Fibroblast of the aortic adventitia (primary cell): ENCODE results near the gene ZNF564. TPM values are rescaled to one million over a fixed set of nuclear protein-coding genes. Genes with fewer than 3 reads are reported as not detected.
"Not testable (repeated sequence)": the region's sequence is repeated elsewhere in the genome, so short reads cannot be mapped to it uniquely, and the experiment has no call there.

Experiments
- DNase-seq: peaks from one replicate; pipeline ENCODE4 v3.0.0-alpha.2; 2010; ENCODE audit warnings: low read depth
- H3K4me3 ChIP-seq: 2 replicates; pipeline ENCODE4 v1.5.1; 2011; ENCODE audit warnings: low read depth, mild to moderate bottlenecking, control low read depth, low read length, moderate library complexity
- total RNA-seq: library from RNA; depleted of rRNA; stranded (reverse); fragments of >200 nt; gene quantifications from 2 replicates; pipeline ENCODE4 v1.2.3, GENCODE V29; 2012; ENCODE audit warnings: low replicate concordance
- TF ChIP-seq, protein P1 (sequence below): IDR thresholded peaks from 2 replicates; pipeline ENCODE4 v1.5.1; 2011; ENCODE audit warnings: mild to moderate bottlenecking, low read length, control low read depth, inconsistent platforms; ENCODE audit not compliant: insufficient read depth

The ZNF564 gene
- total RNA-seq, 1 donor: 7.0 TPM

GRCh38 chr19:12578641-12579040 lies 27.4 kb upstream of the ZNF564 start:
- no peak overlapping the region for H3K4me3 ChIP-seq
- DNase-seq: no peak
- TF ChIP-seq, protein P1, sequence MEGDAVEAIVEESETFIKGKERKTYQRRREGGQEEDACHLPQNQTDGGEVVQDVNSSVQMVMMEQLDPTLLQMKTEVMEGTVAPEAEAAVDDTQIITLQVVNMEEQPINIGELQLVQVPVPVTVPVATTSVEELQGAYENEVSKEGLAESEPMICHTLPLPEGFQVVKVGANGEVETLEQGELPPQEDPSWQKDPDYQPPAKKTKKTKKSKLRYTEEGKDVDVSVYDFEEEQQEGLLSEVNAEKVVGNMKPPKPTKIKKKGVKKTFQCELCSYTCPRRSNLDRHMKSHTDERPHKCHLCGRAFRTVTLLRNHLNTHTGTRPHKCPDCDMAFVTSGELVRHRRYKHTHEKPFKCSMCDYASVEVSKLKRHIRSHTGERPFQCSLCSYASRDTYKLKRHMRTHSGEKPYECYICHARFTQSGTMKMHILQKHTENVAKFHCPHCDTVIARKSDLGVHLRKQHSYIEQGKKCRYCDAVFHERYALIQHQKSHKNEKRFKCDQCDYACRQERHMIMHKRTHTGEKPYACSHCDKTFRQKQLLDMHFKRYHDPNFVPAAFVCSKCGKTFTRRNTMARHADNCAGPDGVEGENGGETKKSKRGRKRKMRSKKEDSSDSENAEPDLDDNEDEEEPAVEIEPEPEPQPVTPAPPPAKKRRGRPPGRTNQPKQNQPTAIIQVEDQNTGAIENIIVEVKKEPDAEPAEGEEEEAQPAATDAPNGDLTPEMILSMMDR: no peak

DNA sequence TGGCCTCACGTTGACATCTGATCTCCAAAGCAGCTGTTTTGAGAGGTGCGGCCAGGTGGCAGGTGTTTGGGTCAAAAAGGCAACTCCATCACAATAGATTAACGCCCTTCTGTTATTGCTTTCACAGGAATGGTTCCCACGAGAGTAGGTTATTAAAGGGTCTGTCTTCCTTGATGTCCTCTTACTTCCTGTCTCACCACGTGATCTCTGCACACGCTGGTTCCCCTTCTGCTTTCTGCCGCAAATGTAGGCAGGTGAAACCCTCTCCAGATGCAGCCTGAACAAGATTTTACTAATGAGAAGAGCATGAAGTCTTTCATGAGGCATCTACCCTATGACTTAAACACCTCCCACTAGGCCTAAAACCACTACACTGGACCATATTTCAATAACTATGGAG lies 22.8 kb upstream of the ZNF564 start:
- DNase-seq: no peak
- TF ChIP-seq, protein P1: no peak
- no peak overlapping the region for H3K4me3 ChIP-seq

DNA sequence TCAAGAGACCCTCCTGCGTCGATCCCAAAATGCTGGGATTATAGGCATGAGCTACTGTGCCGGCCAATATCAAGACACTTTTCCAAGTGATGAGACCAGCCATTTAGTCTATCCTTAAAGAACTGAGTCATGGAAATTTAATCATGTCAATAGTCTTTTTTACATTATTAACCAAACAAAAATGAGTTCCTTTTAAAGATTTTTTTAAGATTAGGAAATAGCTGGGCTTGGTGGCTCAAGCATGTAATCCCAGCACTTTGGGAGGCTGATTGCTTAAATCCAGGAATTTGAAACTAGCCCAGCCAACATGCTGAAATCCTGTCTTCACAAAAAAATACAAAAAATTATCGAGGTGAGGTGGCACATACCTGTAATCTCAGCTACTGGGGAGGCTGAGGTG lies 16.7 kb upstream of the ZNF564 start:
- TF ChIP-seq, protein P1: no peak
- H3K4me3 ChIP-seq: no peak overlapping the region
- DNase-seq: no peak

- not testable (repeated sequence) for DNase-seq, H3K4me3 ChIP-seq
Measured at GRCh38 chr19:12566380-12566779, 15.1 kb upstream of the ZNF564 start.

GRCh38 chr19:12564016-12564664 lies 12.9 kb upstream of the ZNF564 start:
- no peak overlapping the region for H3K4me3 ChIP-seq
- TF ChIP-seq, protein P1: peak; percentile 97

DNA sequence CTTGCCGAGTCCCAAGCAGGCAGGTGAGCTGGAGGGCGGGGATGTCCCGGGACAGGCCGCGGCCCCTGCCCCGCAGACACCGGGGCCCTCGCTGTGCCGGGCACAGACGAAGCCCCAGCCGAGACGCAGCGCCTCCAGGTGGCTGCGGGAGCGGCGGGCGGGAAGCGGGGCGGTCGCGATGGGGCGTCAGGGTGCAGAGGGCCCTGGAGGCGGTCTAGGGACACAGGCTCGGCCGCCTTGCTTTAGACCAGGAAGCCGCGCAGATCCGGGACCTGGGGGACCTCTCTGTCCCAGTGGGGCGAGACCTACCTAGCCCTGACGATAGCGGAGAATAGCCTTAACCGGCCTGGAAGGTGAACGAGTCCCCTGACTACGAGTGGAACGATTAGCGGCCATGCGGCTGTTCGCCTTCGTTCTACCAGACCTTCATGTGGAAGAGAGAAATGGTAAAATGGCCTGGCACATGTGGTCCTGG lies 4.2 kb upstream of the ZNF564 start:
- DNase-seq: no peak
- TF ChIP-seq, protein P1: no peak
- no peak overlapping the region for H3K4me3 ChIP-seq

More at GRCh38 chr19:12564016-12564664, 12.9 kb upstream of the ZNF564 start:
- DNase-seq: peak; percentile 90

DNA sequence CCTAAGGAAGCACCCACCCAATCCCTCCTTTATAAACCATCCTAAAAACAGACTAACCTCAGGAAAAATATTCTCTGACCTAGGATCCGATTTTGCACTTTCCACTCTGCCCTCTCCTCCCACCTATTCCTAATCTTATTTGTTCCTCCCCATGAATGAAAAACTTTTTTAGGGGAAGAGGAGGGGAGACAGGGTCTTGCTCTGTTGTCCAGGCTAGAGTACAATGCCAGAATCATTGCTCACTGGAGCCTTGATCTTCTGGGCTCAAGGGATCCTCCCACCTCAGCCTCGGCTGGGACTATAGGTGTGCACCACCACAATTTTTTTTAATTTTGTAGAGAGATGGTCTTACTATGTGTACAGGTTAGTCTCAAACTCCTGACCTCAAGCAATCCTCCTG lies 4.4 kb downstream of the ZNF564 start:
- no peak for DNase-seq
- TF ChIP-seq, protein P1: no peak
- H3K4me3 ChIP-seq: no peak overlapping the region
